ENCODE data around the gene DCC.

DCC gene

DNA sequence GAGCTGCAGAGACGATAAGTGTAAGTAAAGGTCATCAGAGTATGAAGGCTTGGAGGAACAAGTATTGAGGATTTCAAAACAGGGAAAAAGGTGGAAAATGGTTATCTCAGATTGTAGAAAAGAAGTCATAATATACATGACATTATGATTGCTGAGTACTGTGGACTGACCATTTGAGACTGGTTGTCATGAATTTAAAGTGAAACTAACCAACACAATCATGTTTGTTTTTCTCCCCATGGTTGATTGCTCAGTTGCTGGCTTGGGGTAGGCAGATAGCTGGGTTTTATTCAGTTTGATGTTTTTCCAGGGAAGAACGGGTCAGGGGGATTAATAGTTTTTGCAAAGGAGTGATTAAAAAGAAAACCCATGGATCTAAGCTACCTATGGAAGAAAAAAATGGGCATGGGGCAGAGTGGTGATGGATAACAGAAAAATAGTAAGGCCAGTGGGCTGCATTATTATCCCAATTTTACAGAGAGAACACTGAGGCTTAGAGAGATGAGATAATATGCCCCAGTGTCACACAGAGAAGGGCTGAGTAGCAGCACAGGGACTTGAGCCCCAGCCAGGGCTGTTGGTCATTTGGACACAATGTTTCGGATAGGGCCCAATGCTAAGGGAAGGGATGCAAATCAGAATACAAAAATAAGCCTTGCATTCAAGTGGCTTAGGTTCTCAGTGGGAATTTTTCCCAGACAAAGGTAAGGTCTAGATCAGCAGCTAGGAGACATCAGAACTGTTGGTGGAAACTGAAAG, 885.7 kb downstream of the DCC start:
- Mint-ChIP-seq H3K9me3 (no peaks in the 10 kb centered on the region), H3K27ac (ENCODE audit: low read depth) (no peak overlapping the region), H3K4me1 (no peaks in the 10 kb centered on the region), H3K27me3 (no peaks in the 10 kb centered on the region), H3K4me3 (no peak overlapping the region), H3K36me3 (ENCODE audit: insufficient read depth) (no peaks in the 10 kb centered on the region)
- ATAC-seq (replicated peaks; ENCODE audit: extremely low read depth, poor library complexity, severe bottlenecking) (no peak), DNase-seq (ENCODE audit: low spot score in 2 of 2) (no peak)

DNA sequence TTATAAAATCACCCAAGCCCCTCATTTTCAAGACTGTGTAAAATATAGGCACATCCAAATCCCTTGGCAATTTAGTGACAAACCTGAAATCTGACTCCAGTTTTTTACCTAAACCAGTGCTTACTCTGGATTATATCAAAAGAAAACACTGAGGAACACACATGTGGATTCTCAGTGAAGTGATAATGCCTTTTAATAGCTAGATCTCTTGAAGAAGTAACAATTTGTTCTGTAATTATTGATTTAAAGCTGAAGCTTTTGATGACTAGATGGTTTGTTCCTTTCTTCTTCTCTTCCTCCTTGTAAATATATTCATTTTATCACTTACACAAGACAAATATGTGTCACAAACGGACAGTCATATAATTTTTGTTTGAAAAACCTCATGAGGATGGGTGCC, 894.6 kb downstream of the DCC start:
- no peak for ATAC-seq (replicated peaks; ENCODE audit: extremely low read depth, poor library complexity, severe bottlenecking)
- no peak overlapping the region for H3K27ac Mint-ChIP-seq (ENCODE audit: low read depth)
- no peaks in the 10 kb centered on the region for H3K36me3 Mint-ChIP-seq (ENCODE audit: insufficient read depth)
- H3K27me3 Mint-ChIP-seq: no peaks in the 10 kb centered on the region
- DNase-seq (ENCODE audit: low spot score in 2 of 2): no peak
- no peak overlapping the region for H3K4me3 Mint-ChIP-seq
- H3K4me1 Mint-ChIP-seq: no peaks in the 10 kb centered on the region
- peaks cover 18% of the 10 kb centered on the region for H3K9me3 Mint-ChIP-seq

DNA sequence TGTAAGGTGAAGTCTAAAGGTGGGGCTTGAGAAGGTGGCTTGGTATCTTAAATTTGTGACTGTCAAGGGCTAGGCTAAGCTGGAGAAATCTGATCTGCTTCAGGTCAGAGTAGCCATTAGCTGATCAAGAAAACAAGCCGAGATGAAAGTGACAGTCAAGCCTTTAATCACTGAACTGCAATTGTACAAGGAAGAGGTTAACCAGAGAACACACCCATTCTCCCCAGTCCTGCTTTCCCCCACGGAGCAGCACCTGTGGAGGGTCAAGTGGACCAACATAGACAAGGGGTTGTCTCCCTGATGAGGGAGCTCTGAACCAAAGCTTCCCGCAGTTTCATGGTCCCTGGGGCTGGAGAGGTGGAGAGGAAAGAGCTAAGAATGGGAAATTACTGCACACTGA, 901.2 kb downstream of the DCC start:
- Mint-ChIP-seq H3K4me1 (no peaks in the 10 kb centered on the region), H3K9me3 (peaks cover 18% of the 10 kb centered on the region), H3K36me3 (ENCODE audit: insufficient read depth) (no peaks in the 10 kb centered on the region), H3K27me3 (no peaks in the 10 kb centered on the region), H3K27ac (ENCODE audit: low read depth) (no peak overlapping the region), H3K4me3 (no peak overlapping the region)
- DNase-seq (ENCODE audit: low spot score in 2 of 2) (no peak), ATAC-seq (replicated peaks; ENCODE audit: extremely low read depth, poor library complexity, severe bottlenecking) (no peak)

DNA sequence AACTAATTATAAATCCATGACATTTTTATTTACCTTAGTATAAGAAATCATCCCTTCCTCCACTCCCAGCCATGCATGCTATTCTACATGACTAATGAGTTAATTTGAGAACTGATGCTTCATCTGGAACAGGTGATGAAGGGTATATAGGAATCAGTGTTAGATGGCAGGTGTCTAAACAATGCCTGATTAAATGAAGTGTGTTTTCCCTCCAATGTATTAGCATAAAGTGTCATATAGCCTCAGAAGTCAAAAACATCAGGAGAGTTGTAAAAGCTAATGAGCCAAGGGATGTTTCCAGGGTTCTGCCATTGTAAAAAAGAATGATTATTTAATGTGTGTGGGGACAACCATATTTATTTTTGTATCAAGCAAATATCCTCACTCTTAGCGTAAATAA, 913.8 kb downstream of the DCC start:
- no peak overlapping the region for H3K4me3 Mint-ChIP-seq
- H3K27me3 Mint-ChIP-seq: no peaks in the 10 kb centered on the region
- H3K27ac Mint-ChIP-seq (ENCODE audit: low read depth): no peak overlapping the region
- no peaks in the 10 kb centered on the region for H3K4me1 Mint-ChIP-seq
- ATAC-seq (replicated peaks; ENCODE audit: extremely low read depth, poor library complexity, severe bottlenecking) (no peak), DNase-seq (ENCODE audit: low spot score in 2 of 2) (no peak)
- H3K9me3 Mint-ChIP-seq: peaks cover 27% of the 10 kb centered on the region
- H3K36me3 Mint-ChIP-seq (ENCODE audit: insufficient read depth): no peaks in the 10 kb centered on the region

DNA sequence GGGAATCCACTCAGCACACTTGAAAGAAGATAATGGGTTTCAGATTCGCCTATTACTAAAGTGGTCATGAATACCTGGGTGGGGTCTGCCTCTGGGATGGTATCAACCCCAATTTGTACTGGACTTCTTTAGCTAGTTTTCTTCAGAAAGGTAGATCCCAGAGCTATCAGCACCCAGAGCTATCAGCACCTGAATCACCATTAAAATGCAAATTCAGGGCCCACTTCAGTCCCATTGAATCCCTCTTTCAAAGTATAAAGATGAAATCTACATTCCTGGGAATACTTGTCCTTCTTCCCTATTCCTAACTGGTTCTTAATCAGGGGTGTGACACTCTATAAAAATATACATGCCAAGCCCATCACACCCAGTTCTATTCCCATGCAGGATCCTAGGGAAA, 914.3 kb downstream of the DCC start:
- ATAC-seq (replicated peaks; ENCODE audit: extremely low read depth, poor library complexity, severe bottlenecking) (no peak), DNase-seq (ENCODE audit: low spot score in 2 of 2) (no peak)
- Mint-ChIP-seq H3K4me1 (no peaks in the 10 kb centered on the region), H3K36me3 (ENCODE audit: insufficient read depth) (no peaks in the 10 kb centered on the region), H3K27ac (ENCODE audit: low read depth) (no peak overlapping the region), H3K27me3 (no peaks in the 10 kb centered on the region), H3K9me3 (peaks cover 27% of the 10 kb centered on the region), H3K4me3 (no peak overlapping the region)

DNA sequence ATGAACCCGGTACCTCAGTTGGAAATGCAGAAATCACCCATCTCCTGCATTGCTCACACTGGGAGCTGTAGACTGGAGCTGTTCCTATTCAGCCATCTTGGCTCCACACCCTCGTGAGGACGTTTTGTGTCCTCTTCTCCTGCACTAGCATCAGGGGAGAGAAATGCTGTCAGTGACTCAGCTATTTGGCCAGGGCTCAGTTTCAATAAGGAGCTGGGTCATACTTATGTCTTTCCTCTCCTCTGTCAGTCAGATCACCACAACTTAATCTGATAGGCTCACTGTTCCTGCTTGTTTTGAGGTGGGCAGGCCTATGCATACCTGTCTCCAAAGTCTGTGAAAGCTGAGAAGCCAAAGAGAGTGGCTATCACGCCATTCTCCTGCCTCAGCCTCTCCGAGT, 921.2 kb downstream of the DCC start:
- DNase-seq (ENCODE audit: low spot score in 2 of 2): no peak

DNA sequence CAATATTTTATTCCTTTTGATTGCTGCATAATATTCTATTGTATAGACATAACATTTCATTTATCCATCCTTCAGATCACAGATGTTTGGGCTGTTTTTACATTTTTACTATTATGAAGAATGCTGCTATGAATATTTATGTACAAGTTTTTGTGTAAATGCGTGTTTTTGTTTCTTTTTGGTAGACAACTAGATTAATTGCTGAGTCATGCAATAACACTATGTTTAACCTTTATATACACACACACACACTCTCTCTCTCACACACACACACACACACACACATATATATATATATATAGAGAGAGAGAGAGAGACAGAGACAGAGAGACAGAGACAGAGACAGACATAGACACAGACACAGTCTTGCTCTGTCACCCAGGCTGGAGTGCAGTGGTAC, 926.9 kb downstream of the DCC start:
- no peak for ATAC-seq (replicated peaks; ENCODE audit: extremely low read depth, poor library complexity, severe bottlenecking)
- no peaks in the 10 kb centered on the region for H3K4me1 Mint-ChIP-seq
- no peaks in the 10 kb centered on the region for H3K27me3 Mint-ChIP-seq
- no peak for DNase-seq (ENCODE audit: low spot score in 2 of 2)
- no peak overlapping the region for H3K4me3 Mint-ChIP-seq
- H3K27ac Mint-ChIP-seq (ENCODE audit: low read depth): no peak overlapping the region
- H3K36me3 Mint-ChIP-seq (ENCODE audit: insufficient read depth): no peaks in the 10 kb centered on the region
- H3K9me3 Mint-ChIP-seq: peaks cover 10% of the 10 kb centered on the region

More for the DNA sequence above, 921.2 kb downstream of the DCC start:
- H3K4me3 Mint-ChIP-seq: no peak overlapping the region
- H3K27ac Mint-ChIP-seq (ENCODE audit: low read depth): no peak overlapping the region
- no peaks in the 10 kb centered on the region for H3K27me3 Mint-ChIP-seq
- no peaks in the 10 kb centered on the region for H3K36me3 Mint-ChIP-seq (ENCODE audit: insufficient read depth)
- ATAC-seq (replicated peaks; ENCODE audit: extremely low read depth, poor library complexity, severe bottlenecking): no peak
- no peaks in the 10 kb centered on the region for H3K4me1 Mint-ChIP-seq
- peaks cover 23% of the 10 kb centered on the region for H3K9me3 Mint-ChIP-seq

DNA sequence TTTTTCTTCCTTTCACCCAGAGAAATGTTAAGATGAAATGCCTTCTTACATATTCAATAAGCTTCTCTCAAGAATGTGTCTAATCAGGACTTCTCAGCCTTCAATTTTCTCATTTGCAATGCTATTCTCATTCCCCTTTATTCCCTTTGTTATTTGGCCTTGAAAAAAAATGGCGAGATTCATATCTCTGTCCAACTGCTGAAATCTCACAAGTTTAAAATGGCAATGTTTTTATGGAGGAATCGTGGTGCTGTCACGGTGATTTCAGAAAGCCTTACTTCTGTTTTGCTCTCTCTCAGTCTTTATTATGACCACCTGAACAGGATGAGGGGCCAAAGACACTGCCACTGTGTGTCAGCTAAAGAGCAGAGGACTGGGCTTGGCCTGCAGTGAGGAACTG, 928.5 kb downstream of the DCC start:
- Mint-ChIP-seq H3K27ac (ENCODE audit: low read depth) (no peak overlapping the region), H3K4me1 (no peaks in the 10 kb centered on the region), H3K9me3 (peaks cover 11% of the 10 kb centered on the region), H3K4me3 (no peak overlapping the region), H3K27me3 (no peaks in the 10 kb centered on the region), H3K36me3 (ENCODE audit: insufficient read depth) (no peaks in the 10 kb centered on the region)
- ATAC-seq (replicated peaks; ENCODE audit: extremely low read depth, poor library complexity, severe bottlenecking): no peak
- DNase-seq (ENCODE audit: low spot score in 2 of 2): no peak

DNA sequence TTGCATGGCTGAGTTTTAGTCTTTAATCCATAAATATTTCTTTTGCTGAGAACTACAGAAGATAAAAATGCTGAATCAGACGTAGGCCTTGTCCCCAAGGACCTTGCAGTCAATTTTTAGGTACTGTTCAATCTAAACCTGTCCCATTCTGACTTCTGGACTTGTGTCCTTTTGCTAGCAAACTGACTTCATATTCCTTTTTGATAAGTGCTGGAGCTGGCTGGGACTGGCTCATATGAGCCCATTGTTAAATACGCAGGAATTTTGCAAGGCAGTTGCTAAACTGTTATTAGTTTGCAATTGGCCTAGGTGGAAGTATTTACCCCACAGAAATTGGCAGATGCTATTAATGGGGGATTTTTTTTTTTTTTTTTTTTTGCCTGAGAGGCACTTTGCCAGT, 941.4 kb downstream of the DCC start:
- no peak overlapping the region for H3K4me3 Mint-ChIP-seq
- no peaks in the 10 kb centered on the region for H3K27me3 Mint-ChIP-seq
- no peak overlapping the region for H3K27ac Mint-ChIP-seq (ENCODE audit: low read depth)
- H3K4me1 Mint-ChIP-seq: no peaks in the 10 kb centered on the region
- ATAC-seq (replicated peaks; ENCODE audit: extremely low read depth, poor library complexity, severe bottlenecking) (no peak), DNase-seq (ENCODE audit: low spot score in 2 of 2) (no peak)
- H3K36me3 Mint-ChIP-seq (ENCODE audit: insufficient read depth): no peaks in the 10 kb centered on the region
- peaks cover 20% of the 10 kb centered on the region for H3K9me3 Mint-ChIP-seq

DNA sequence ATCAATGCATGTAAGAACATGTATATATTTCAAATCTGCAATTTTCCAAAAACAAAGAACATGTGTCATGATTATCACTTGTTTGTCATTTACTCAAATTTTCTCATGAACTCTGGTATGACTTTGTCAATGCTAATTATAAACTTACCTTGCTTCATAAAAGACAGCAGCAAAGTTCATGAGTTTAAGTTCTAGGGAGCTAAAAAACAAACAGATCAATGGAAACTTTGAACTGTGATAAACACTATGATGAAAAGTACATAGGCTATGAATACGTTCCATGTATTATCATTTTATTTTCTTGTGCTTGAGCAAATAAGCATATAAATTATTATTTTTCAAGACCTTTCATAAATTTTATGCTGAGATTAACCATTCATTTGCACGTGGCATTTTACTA, 943.7 kb downstream of the DCC start:
- H3K36me3 Mint-ChIP-seq (ENCODE audit: insufficient read depth): no peaks in the 10 kb centered on the region
- no peak overlapping the region for H3K4me3 Mint-ChIP-seq
- peaks cover 17% of the 10 kb centered on the region for H3K9me3 Mint-ChIP-seq
- no peak for DNase-seq (ENCODE audit: low spot score in 2 of 2)
- no peaks in the 10 kb centered on the region for H3K4me1 Mint-ChIP-seq
- no peak overlapping the region for H3K27ac Mint-ChIP-seq (ENCODE audit: low read depth)
- no peak for ATAC-seq (replicated peaks; ENCODE audit: extremely low read depth, poor library complexity, severe bottlenecking)
- H3K27me3 Mint-ChIP-seq: no peaks in the 10 kb centered on the region

DNA sequence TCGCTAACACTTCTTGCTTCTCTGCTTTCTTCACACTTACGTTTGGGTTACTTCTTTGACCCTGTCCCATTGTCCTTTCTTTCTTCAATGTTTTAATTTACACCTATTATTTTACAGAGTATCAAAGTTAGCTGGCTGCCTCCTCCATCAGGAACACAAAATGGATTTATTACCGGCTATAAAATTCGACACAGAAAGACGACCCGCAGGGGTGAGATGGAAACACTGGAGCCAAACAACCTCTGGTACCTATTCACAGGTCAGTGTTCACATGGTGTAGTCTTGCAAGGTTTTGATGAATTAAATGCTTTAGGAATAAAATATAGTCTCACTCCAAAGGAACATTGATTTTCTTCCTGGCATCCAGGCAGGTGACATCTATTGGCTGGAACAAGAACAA, 965.5 kb downstream of the DCC start:
- no peak overlapping the region for H3K4me3 Mint-ChIP-seq
- H3K36me3 Mint-ChIP-seq (ENCODE audit: insufficient read depth): no peaks in the 10 kb centered on the region
- H3K4me1 Mint-ChIP-seq: no peaks in the 10 kb centered on the region
- H3K9me3 Mint-ChIP-seq: peaks cover 29% of the 10 kb centered on the region
- no peaks in the 10 kb centered on the region for H3K27me3 Mint-ChIP-seq
- DNase-seq (ENCODE audit: low spot score in 2 of 2) (no peak), ATAC-seq (replicated peaks; ENCODE audit: extremely low read depth, poor library complexity, severe bottlenecking) (no peak)
- H3K27ac Mint-ChIP-seq (ENCODE audit: low read depth): no peak overlapping the region

DNA sequence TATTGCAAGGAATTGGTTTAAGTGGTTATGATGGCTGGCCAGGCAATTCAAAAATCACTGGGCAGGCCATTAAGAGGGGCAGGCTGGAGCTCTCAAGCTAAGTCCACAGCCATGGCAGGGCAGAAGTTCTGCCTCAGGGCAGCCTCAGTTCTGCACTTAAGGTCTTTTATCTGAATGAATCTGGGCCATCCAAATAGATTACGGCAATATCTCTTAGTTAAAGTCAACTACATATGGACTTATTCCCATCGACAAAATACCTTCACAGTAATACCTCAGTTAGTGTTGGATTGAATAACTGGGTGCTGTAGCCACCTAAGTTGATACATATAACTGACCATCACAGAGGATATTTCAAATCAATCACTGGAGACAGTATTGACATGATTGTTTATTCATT, 979.6 kb downstream of the DCC start:
- no peaks in the 10 kb centered on the region for H3K4me1 Mint-ChIP-seq
- H3K9me3 Mint-ChIP-seq: peaks cover 19% of the 10 kb centered on the region
- DNase-seq (ENCODE audit: low spot score in 2 of 2): no peak
- ATAC-seq (replicated peaks; ENCODE audit: extremely low read depth, poor library complexity, severe bottlenecking): no peak
- no peaks in the 10 kb centered on the region for H3K27me3 Mint-ChIP-seq
- no peaks in the 10 kb centered on the region for H3K36me3 Mint-ChIP-seq (ENCODE audit: insufficient read depth)
- no peak overlapping the region for H3K27ac Mint-ChIP-seq (ENCODE audit: low read depth)
- no peak overlapping the region for H3K4me3 Mint-ChIP-seq

DNA sequence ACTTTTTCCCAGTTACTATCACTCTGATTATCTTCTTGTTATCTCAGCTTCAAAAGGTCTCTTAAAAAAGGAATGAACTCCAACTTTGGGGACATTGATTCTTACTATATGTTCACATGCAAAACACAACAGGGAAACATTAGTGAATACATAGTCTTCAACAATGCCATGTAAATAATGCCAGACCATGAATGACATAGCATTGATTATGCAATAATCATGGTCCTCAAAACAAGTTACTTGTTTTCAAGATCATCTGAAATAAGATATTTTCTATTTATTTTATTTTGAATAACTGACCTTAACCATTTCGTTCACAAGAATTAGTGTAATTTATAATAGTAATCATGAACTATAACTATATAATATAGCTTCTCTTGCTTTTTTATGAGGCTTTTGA, 982.2 kb downstream of the DCC start:
- Mint-ChIP-seq H3K4me1 (no peaks in the 10 kb centered on the region), H3K36me3 (ENCODE audit: insufficient read depth) (peaks cover 2% of the 10 kb centered on the region), H3K27ac (ENCODE audit: low read depth) (no peak overlapping the region), H3K9me3 (peaks cover 19% of the 10 kb centered on the region), H3K4me3 (no peak overlapping the region), H3K27me3 (no peaks in the 10 kb centered on the region)
- ATAC-seq (replicated peaks; ENCODE audit: extremely low read depth, poor library complexity, severe bottlenecking) (no peak), DNase-seq (ENCODE audit: low spot score in 2 of 2) (no peak)

Measured in central memory CD8-positive, alpha-beta T cell (primary cell).